Ishikawa (cell line): ENCODE measurements around the gene TWNK.

ENCODE experiments used
- CEBPB ChIP-seq: IDR thresholded peaks from 2 replicates; pipeline ENCODE4 v1.6.1; 2012
- EGR1 ChIP-seq: IDR thresholded peaks from 2 replicates; pipeline ENCODE4 v1.6.1; 2012
- EP300 ChIP-seq: IDR thresholded peaks from 2 replicates; pipeline ENCODE4 v1.6.1; 2012; ENCODE audit warnings: borderline replicate concordance
- FOXM1 ChIP-seq: IDR thresholded peaks from 2 replicates; pipeline ENCODE4 v1.6.1; 2012; ENCODE audit warnings: low read depth, borderline replicate concordance
- NFIC ChIP-seq: IDR thresholded peaks from 2 replicates; pipeline ENCODE4 v1.6.1; 2012
- RAD21 ChIP-seq: IDR thresholded peaks from 2 replicates; pipeline ENCODE4 v1.6.1; 2012; ENCODE audit warnings: low read depth
- TAF1 ChIP-seq: IDR thresholded peaks from 2 replicates; pipeline ENCODE4 v1.6.1; 2012; ENCODE audit warnings: low read depth, mild to moderate bottlenecking
- TCF12 ChIP-seq: IDR thresholded peaks from 2 replicates; pipeline ENCODE4 v1.6.1; 2012; ENCODE audit warnings: low read depth
- TEAD4 ChIP-seq: IDR thresholded peaks from 2 replicates; pipeline ENCODE4 v1.6.1; 2012
- YY1 ChIP-seq: IDR thresholded peaks from 2 replicates; pipeline ENCODE4 v1.6.1; 2012; ENCODE audit warnings: low read depth
- ZBTB7A ChIP-seq: IDR thresholded peaks from 2 replicates; pipeline ENCODE4 v1.6.1; 2012; ENCODE audit warnings: low read depth
- TF ChIP-seq, protein P1 (sequence below): IDR thresholded peaks from 2 replicates; pipeline ENCODE4 v1.6.1; 2012; ENCODE audit warnings: low read depth, mild to moderate bottlenecking
- TF ChIP-seq, protein P2 (sequence below): IDR thresholded peaks from 2 replicates; pipeline ENCODE4 v1.6.1; 2012
- TF ChIP-seq, protein P3 (sequence below): IDR thresholded peaks from 2 replicates; pipeline ENCODE4 v1.6.1; 2012

The TWNK gene

DNA sequence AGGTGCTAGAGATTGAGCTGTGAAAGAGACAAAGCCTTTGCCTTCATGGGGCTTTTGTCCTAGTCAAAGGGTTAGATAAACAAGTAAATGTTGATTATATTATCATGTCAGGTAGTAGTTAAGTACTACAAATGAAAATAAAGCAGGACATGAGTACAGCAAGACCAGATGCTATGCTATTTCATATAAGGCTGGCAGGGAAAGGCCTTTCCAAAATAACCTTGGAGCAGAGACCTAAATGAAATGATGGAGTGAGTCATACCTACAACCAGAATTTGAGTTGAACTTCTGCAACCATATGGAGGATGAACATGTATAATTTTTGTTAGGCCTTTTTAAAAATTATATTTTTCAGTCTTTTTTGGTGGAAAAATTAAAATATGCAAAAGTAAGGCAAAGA, 41.6 kb upstream of the TWNK start:
- no peak for TF ChIP-seq EGR1
- TF ChIP-seq, protein P1, sequence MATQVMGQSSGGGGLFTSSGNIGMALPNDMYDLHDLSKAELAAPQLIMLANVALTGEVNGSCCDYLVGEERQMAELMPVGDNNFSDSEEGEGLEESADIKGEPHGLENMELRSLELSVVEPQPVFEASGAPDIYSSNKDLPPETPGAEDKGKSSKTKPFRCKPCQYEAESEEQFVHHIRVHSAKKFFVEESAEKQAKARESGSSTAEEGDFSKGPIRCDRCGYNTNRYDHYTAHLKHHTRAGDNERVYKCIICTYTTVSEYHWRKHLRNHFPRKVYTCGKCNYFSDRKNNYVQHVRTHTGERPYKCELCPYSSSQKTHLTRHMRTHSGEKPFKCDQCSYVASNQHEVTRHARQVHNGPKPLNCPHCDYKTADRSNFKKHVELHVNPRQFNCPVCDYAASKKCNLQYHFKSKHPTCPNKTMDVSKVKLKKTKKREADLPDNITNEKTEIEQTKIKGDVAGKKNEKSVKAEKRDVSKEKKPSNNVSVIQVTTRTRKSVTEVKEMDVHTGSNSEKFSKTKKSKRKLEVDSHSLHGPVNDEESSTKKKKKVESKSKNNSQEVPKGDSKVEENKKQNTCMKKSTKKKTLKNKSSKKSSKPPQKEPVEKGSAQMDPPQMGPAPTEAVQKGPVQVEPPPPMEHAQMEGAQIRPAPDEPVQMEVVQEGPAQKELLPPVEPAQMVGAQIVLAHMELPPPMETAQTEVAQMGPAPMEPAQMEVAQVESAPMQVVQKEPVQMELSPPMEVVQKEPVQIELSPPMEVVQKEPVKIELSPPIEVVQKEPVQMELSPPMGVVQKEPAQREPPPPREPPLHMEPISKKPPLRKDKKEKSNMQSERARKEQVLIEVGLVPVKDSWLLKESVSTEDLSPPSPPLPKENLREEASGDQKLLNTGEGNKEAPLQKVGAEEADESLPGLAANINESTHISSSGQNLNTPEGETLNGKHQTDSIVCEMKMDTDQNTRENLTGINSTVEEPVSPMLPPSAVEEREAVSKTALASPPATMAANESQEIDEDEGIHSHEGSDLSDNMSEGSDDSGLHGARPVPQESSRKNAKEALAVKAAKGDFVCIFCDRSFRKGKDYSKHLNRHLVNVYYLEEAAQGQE = no peak
- no peak for TF ChIP-seq TAF1
- no peak for TF ChIP-seq TCF12
- no peak for TF ChIP-seq CEBPB
- TF ChIP-seq, protein P2, sequence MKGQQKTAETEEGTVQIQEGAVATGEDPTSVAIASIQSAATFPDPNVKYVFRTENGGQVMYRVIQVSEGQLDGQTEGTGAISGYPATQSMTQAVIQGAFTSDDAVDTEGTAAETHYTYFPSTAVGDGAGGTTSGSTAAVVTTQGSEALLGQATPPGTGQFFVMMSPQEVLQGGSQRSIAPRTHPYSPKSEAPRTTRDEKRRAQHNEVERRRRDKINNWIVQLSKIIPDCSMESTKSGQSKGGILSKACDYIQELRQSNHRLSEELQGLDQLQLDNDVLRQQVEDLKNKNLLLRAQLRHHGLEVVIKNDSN = no peak

DNA sequence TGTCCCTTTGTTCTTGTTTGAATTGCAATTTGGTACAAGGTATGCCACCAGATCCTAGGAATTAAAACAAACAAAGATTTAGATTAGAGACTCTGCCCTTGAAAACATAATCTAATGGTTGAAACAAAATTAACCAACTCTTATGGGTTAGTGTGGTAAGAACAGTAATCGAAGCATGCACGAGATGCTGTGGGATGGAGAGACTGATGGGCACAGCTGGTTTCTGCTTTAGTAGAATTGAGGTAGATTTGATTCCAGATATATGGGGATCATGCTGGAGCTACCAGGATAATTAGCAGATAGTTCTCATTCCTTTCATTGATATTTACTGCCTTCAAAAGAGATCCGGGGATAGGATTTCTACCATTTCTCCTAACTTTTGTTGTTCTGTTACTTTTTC, 38.4 kb upstream of the TWNK start:
- TF ChIP-seq TCF12 (no peak), RAD21 (no peak), EP300 (no peak), TEAD4 (no peak)
- TF ChIP-seq, protein P3, sequence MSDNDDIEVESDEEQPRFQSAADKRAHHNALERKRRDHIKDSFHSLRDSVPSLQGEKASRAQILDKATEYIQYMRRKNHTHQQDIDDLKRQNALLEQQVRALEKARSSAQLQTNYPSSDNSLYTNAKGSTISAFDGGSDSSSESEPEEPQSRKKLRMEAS = no peak
- TF ChIP-seq, protein P2 = no peak

DNA sequence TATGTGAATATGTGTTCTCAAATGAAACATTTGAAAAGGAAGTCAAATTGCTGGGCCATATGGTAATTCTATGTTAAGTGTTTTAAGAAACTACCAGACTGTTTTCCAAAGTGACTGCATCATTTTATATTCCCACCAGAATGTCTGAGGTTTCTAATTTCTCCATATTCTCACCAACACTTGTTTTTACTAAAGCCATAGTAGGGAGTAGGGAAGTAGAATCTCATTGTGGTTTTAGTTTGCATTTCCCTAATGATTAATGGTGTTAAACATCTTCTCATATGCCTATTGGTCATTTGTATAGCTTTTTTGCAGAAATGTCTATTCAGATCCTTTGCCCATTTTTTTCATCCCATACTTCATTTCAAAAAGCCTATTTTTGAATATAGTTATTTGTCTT, 27.1 kb upstream of the TWNK start:
- TF ChIP-seq TCF12 = no peak

DNA sequence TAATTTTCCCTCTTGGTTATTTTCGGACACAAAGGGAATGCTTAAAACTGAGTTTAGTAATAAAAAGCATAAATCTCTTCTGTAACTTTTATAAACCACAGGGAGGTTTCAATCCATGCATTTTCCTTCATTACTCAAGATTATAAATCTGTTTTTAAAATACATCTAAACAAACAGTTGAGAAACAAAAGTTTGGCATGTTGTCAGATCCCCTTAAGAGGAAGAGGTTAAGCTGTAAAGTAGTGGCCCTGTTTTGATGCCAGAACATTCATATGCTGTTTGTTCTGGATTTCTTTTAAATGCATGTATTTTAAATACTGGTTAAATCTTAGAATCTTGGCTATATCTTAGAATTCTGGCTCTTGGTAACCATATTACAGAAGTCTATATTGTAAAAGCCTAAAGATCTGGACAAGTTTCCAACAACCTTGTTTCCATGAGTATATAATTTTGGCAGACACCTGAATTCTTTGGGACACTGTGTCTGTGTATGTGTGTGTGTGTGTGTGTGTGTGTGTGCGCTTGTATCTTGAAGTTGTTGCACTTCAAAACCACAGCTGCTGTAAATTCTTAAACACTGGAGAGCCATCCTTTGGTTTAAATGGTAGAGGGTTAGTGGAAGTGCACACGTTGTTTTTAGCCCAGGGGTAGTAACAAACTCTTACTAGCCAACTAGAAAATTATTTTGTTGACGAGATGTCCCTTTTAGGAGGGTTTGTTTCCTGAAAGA, 24.8 kb upstream of the TWNK start:
- TF ChIP-seq YY1 (no peak), ZBTB7A (no peak), TEAD4 (no peak)

DNA sequence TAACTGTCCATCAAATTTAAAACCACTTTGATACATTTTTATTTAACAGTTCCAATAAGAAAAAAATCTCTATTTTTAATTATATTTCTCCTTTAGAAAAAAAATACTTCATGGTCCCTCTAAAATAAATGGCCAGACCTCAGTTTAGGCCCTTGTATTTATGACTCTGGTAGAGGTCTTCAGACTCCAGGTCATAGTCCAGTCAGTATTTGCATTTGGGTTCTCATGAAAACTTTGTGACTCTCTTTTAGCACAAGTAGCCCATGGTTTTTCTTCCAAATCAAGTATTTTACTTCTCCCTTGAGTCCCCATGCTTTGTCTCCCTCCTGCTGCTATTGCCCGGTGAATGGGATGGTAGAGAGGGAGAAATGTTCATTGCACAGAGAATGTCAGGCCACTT, 23.5 kb upstream of the TWNK start:
- TF ChIP-seq, protein P3 = no peak
- no peak for TF ChIP-seq FOXM1
- TF ChIP-seq, protein P1 = no peak
- TF ChIP-seq EGR1 = no peak
- TF ChIP-seq TEAD4 = no peak
- no peak for TF ChIP-seq TAF1
- TF ChIP-seq ZBTB7A = no peak
- no peak for TF ChIP-seq RAD21

DNA sequence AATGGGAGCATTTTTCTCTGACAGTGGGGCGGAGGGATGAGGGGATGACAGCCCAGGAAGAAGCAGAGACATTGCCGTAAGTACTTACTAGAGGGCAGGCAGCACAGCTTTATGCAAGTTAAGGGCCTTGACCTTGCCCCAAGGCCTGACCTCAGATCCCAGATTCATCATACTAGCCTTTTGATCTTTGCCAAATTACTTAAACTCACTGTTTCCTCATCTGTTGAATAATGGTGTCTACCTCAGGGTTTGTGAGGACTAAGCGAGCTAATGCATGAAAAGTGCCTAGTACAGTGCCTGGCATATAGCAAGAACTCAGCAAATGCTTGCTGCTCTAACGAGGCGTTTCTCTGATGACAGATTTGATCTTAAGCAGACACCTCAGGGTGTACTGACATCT, 21.5 kb upstream of the TWNK start:
- TF ChIP-seq, protein P3 = no peak
- no peak for TF ChIP-seq EGR1

DNA sequence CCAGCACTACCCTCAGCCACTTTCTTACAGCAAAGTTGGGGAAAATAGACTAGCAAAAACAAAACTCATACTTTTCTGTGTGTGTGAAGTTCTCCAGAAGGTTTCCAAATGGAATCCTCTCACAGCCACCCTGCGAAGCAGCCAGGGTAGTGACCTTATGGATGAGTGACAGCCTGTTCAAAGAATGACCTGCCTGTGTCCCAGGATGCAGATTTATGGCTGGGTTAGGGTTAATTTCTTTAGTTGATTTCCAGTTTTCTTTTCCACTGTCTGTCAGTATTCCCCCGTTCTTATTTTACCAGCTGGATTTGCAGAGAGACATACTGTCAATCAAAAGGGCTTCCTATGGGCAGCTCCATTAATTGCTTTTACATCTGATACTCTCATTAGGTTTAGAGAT, 20.5 kb upstream of the TWNK start:
- TF ChIP-seq CEBPB (no peak), TCF12 (no peak), EGR1 (no peak), RAD21 (no peak), EP300 (no peak), TEAD4 (no peak), TAF1 (no peak), NFIC (no peak), YY1 (no peak)
- TF ChIP-seq, protein P1 = no peak
- TF ChIP-seq, protein P3 = no peak
